Tibial nerve (tissue), 4 donors: ENCODE data around the gene TENM4. TPM values are rescaled to one million over a fixed set of nuclear protein-coding genes. Genes with fewer than 3 reads are reported as not detected.
A peak's percentile ranks its signal among the peaks of the same experiment; 100 is the strongest.

Experiments
- DNase-seq, 2 donors: peaks; one replicate each; pipeline ENCODE4 v3.0.0-alpha.2; 2019; ENCODE audit warnings: low spot score in 2 of 2
- H3K27ac ChIP-seq, 4 donors: fragments of 200-600 bp; sonication (generic) in 3 of 4; one replicate each; pipeline ENCODE4 v1.5.1; 2017 to 2019; ENCODE audit warnings: mild to moderate bottlenecking in 1 of 4
- H3K27me3 ChIP-seq, 2 donors: fragments of 200-600 bp; sonication (generic) in 1 of 2; one replicate each; pipeline versions ENCODE4 v1.5.1 to v1.6.0; 2017 to 2019
- H3K36me3 ChIP-seq, 3 donors: fragments of 200-600 bp; sonication (generic); one replicate each; pipeline ENCODE4 v1.5.1; 2018 to 2019
- H3K4me1 ChIP-seq, 4 donors: fragments of 200-600 bp; sonication (generic) in 3 of 4; one replicate each; pipeline ENCODE4 v1.5.1; 2017 to 2019
- H3K4me3 ChIP-seq, 4 donors: fragments of 200-600 bp; sonication (generic) in 3 of 4; one replicate each; pipeline ENCODE4 v1.5.1; 2017 to 2019; ENCODE audit warnings: mild to moderate bottlenecking in 1 of 4, moderate library complexity in 1 of 4
- H3K9me3 ChIP-seq, 4 donors: fragments of 200-600 bp; sonication (generic) in 3 of 4; one replicate each; pipeline ENCODE4 v1.5.1; 2017 to 2019
- EP300 ChIP-seq, 2 donors: sonication (generic); formaldehyde crosslinking; IDR thresholded peaks; one replicate each; pipeline ENCODE4 v1.6.1; 2017; ENCODE audit warnings: antibody characterized with exemption in 2 of 2, mild to moderate bottlenecking in 1 of 2
- POLR2A ChIP-seq, 2 donors: fragments of 450-650 bp; IDR thresholded peaks; one replicate each; pipeline ENCODE4 v1.6.1; 2017; ENCODE audit warnings: antibody characterized with exemption in 2 of 2, mild to moderate bottlenecking in 2 of 2, moderate library complexity in 2 of 2
- WGBS, 2 donors: methylation state at CpG; one replicate each; pipeline ENCODE4 v1.1.5; 2018; 5-methylcytosine and 5-hydroxymethylcytosine counted together
- total RNA-seq, 4 donors: library from RNA; depleted of rRNA; stranded (reverse); fragments of >200 nt; gene quantifications; one replicate each; pipeline ENCODE4 v1.1.0, GENCODE V29; 2016
- TF ChIP-seq, protein P1 (sequence below), 5 experiments: fragments of 200-600 bp in 3 of 5; fragments of 450-650 bp in 2 of 5; sonication (generic) in 3 of 5; IDR thresholded peaks; one replicate each; pipeline ENCODE4 v1.5.1; 2016 to 2019; ENCODE audit warnings: antibody characterized with exemption in 5 of 5, mild to moderate bottlenecking in 3 of 5, moderate library complexity in 2 of 5

The TENM4 gene
- total RNA-seq, 4 donors from 2014 or later = 15.3 to 36.3 (median 19.6) TPM

DNA sequence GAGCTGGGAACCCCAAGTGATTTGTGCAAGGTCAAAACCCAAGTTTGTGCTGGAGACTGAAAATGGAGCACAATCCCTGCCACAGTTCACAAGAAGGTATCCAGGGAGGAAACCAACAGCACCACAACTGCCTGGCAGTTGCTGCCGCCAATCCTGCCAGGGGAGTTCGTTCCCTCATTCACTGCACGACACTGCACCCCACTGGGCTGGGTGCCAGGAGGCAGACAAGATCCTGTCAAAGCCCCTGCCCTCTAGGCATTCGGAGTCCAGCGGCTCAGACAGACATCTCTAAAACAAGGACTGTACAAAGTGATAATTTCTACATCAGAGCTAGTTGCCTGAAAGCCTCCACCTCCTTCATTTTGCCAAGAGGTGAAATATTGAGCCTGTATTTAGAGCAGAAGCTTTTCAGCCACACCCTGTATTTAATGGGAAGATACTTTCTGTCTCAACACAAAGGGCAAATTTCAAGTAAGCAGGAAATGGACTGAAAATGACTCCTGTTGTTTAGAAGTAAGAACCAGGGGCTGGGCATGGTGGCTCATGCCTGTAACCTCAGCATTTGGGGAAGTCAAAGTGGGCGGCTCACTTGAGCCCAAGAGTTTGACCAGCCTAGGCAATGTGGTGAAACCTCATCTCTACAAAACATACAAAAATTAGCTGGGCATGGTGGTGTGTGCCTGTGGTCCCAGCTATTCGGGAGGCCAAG is 588.8 kb downstream of the TENM4 start:
- H3K4me3 ChIP-seq = no peak overlapping the region
- WGBS, 2 donors = 60 to 61% methylated on average over 7 of the region's 7 CpGs
- no peaks in the 10 kb centered on the region for H3K9me3 ChIP-seq
- no peak for TF ChIP-seq EP300 (IDR thresholded peaks at IDR 0.05)
- H3K27me3 ChIP-seq = no peaks in the 10 kb centered on the region
- DNase-seq = no peak
- H3K36me3 ChIP-seq = no peaks in the 10 kb centered on the region
- no peak overlapping the region for H3K27ac ChIP-seq
- H3K4me1 ChIP-seq = no peaks in the 10 kb centered on the region

DNA sequence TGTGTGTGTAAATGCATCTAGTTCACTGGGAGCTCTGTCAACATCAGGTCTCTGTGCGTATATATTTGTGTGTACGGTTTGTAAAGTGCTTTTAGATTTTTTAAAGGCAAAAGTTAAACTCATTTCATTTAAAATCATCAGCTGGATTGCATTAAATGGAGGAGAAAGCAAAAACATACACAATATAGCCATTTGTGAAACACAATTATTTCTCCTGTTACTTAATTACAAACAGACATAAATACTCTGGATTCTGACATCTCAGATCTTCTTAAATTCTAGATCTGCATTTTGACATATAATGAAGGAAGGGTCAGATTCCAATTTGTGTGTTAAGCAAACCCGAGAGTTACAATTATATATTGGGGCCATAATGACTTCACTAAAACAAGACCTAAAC is 590.8 kb downstream of the TENM4 start:
- H3K27ac ChIP-seq = no peak overlapping the region
- TF ChIP-seq EP300 (IDR thresholded peaks at IDR 0.05) (no peak), POLR2A (IDR thresholded peaks at IDR 0.05) (no peak)
- TF ChIP-seq, protein P1, sequence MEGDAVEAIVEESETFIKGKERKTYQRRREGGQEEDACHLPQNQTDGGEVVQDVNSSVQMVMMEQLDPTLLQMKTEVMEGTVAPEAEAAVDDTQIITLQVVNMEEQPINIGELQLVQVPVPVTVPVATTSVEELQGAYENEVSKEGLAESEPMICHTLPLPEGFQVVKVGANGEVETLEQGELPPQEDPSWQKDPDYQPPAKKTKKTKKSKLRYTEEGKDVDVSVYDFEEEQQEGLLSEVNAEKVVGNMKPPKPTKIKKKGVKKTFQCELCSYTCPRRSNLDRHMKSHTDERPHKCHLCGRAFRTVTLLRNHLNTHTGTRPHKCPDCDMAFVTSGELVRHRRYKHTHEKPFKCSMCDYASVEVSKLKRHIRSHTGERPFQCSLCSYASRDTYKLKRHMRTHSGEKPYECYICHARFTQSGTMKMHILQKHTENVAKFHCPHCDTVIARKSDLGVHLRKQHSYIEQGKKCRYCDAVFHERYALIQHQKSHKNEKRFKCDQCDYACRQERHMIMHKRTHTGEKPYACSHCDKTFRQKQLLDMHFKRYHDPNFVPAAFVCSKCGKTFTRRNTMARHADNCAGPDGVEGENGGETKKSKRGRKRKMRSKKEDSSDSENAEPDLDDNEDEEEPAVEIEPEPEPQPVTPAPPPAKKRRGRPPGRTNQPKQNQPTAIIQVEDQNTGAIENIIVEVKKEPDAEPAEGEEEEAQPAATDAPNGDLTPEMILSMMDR (IDR thresholded peaks at IDR 0.05) = no peak
- no peak for DNase-seq
- no peaks in the 10 kb centered on the region for H3K4me1 ChIP-seq
- H3K27me3 ChIP-seq = no peaks in the 10 kb centered on the region
- H3K4me3 ChIP-seq = no peak overlapping the region
- no peaks in the 10 kb centered on the region for H3K36me3 ChIP-seq
- WGBS, 2 donors = 76 to 88% methylated on average over 3 of the region's 3 CpGs
- H3K9me3 ChIP-seq = no peaks in the 10 kb centered on the region

DNA sequence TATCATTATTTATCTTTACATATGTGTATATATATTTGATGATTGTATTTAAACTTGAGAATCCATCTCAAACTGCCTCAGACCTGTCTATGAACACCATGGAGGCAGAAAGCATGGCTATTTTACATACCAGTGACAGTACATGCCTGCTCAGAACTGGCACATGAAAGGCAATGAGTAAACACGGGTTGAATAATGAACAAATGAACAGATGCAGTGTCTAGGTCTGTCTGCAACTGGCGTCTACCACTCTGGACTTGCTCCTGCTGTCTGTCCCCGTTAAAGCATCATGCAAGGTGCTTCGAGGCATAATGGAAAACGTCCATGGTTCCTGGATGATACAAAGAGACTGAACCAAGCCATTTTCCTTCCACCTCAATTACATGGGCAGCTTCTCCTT is 594.6 kb downstream of the TENM4 start:
- Histone ChIP-seq H3K9me3 (no peaks in the 10 kb centered on the region), H3K4me1 (no peaks in the 10 kb centered on the region), H3K4me3 (no peak overlapping the region), H3K27ac (no peak overlapping the region), H3K27me3 (no peaks in the 10 kb centered on the region), H3K36me3 (no peaks in the 10 kb centered on the region)
- DNase-seq = no peak
- 84 to 86% methylated on average over 5 of the region's 5 CpGs for WGBS, 2 donors
- TF ChIP-seq POLR2A (IDR thresholded peaks at IDR 0.05) = no peak
- TF ChIP-seq, protein P1 (IDR thresholded peaks at IDR 0.05) = no peak
- TF ChIP-seq EP300 (IDR thresholded peaks at IDR 0.05) = no peak

DNA sequence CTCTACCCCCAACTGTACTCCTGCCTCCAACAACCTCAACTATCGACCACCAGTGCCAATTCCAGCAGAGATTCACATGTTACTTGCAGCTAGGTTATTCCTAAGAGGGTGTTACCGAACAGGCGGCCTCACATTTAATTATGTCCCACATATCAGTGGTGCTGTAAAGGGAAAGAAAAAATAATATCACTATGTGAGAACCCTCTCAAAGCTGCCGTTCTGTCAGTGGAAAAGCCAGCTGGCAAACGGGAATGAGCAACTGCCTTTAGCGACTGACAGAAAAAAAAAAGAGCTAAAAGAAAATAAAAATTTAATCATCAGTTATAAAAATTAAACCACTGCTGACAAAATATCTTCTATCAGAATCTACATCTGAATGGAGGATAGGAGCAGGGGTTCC is 595.3 kb downstream of the TENM4 start:
- Histone ChIP-seq H3K4me3 (no peak overlapping the region), H3K27me3 (no peaks in the 10 kb centered on the region), H3K27ac (no peak overlapping the region), H3K9me3 (no peaks in the 10 kb centered on the region), H3K4me1 (peaks cover 0 to 4% (median 0%) of the 10 kb centered on the region in 4 donors), H3K36me3 (no peaks in the 10 kb centered on the region)
- no peak for DNase-seq
- 88 to 89% methylated on average over 6 of the region's 6 CpGs for WGBS, 2 donors
- TF ChIP-seq, protein P1 (IDR thresholded peaks at IDR 0.05) = no peak
- TF ChIP-seq EP300 (IDR thresholded peaks at IDR 0.05) (no peak), POLR2A (IDR thresholded peaks at IDR 0.05) (no peak)

DNA sequence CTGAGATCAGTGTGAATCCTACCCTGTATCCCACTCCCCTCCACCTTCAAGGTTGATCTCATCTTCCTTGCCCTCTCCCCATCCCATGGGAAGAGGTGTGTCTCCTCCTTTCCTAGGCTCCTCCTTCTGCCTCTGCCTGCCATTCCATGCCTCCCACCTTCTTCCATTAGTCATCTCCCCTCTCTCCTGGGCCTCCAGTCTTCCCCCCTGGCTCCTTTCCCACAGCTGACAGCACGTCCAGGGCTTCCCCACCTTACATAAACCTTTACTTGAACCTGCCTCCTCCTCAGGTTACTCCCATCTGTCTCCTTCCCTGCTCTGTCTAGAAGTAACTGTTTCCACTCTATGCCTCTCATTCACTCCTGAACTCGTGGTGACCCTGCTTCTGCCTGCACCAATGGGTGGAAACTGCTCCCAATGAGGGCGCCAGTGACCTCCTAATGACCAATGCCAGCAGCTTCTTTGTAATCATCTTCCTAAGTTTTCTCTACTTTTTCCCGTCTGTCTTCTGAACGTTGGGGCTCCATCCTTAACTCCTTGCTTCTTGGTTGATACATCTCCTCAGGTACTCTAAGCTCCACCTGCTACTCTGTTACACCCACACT is 599.3 kb downstream of the TENM4 start:
- H3K36me3 ChIP-seq = no peaks in the 10 kb centered on the region
- peak overlapping the region in 1 of 4 donors; percentile 33 for H3K27ac ChIP-seq
- 49 to 59% methylated on average over 5 of the region's 5 CpGs for WGBS, 2 donors
- no peak for DNase-seq
- TF ChIP-seq, protein P1 (IDR thresholded peaks at IDR 0.05) = no peak
- TF ChIP-seq EP300 (IDR thresholded peaks at IDR 0.05) = no peak
- TF ChIP-seq POLR2A (IDR thresholded peaks at IDR 0.05) = no peak
- peaks cover 0 to 4% (median 0%) of the 10 kb centered on the region in 4 donors for H3K4me1 ChIP-seq
- H3K9me3 ChIP-seq = no peaks in the 10 kb centered on the region
- H3K27me3 ChIP-seq = no peaks in the 10 kb centered on the region
- H3K4me3 ChIP-seq = no peak overlapping the region
